MM.1S (cell line): Measurements from ENCODE around the gene NELL1.

Experiments
- DNase-seq: peaks from one replicate; pipeline ENCODE4 v3.0.0-alpha.2; 2015
- H2AFZ ChIP-seq: fragments of 300-600 bp; sonication (generic); 2 replicates; pipeline ENCODE4 v1.6.0; 2016; ENCODE audit warnings: antibody characterized with exemption, low read length
- H3F3A ChIP-seq: fragments of 300-600 bp; sonication (generic); 2 replicates; pipeline ENCODE4 v1.6.1; 2016; ENCODE audit warnings: mild to moderate bottlenecking, antibody characterized with exemption, low read length, moderate library complexity, mixed read lengths; ENCODE audit not compliant: insufficient read depth
- H3K27ac ChIP-seq: fragments of 300-600 bp; sonication (generic); 2 replicates; pipeline ENCODE4 v1.5.1; 2016; ENCODE audit warnings: mild to moderate bottlenecking, low read length
- H3K27me3 ChIP-seq: fragments of 300-600 bp; sonication (generic); replicated peaks from 2 replicates; pipeline ENCODE4 v1.6.0; 2016; ENCODE audit warnings: low read length; ENCODE audit not compliant: insufficient read depth
- H3K36me3 ChIP-seq: fragments of 300-600 bp; sonication (generic); replicated peaks from 2 replicates; pipeline ENCODE4 v1.6.1; 2016; ENCODE audit warnings: mild to moderate bottlenecking, low read length, mixed read lengths; ENCODE audit not compliant: insufficient read depth
- H3K4me1 ChIP-seq: fragments of 300-600 bp; sonication (generic); 2 replicates; pipeline ENCODE4 v1.6.1; 2016; ENCODE audit warnings: low read length, mixed read lengths
- H3K4me2 ChIP-seq: fragments of 300-600 bp; sonication (generic); 2 replicates; pipeline ENCODE4 v1.6.0; 2016; ENCODE audit warnings: low read depth, low read length
- H3K4me3 ChIP-seq: fragments of 300-600 bp; sonication (generic); 2 replicates; pipeline ENCODE4 v1.5.1; 2016; ENCODE audit warnings: low read length, mixed read lengths
- H3K79me2 ChIP-seq: fragments of 300-600 bp; sonication (generic); 2 replicates; pipeline ENCODE4 v1.6.1; 2016; ENCODE audit warnings: mixed run types, low read length, mixed read lengths
- H3K9ac ChIP-seq: fragments of 300-600 bp; sonication (generic); 2 replicates; pipeline ENCODE4 v1.6.1; 2016; ENCODE audit warnings: low read length, mixed read lengths
- H3K9me2 ChIP-seq: fragments of 300-600 bp; sonication (generic); replicated peaks from 2 replicates; pipeline ENCODE4 v1.6.1; 2016; ENCODE audit warnings: mild to moderate bottlenecking, low read length, mixed read lengths; ENCODE audit not compliant: insufficient read depth
- H3K9me3 ChIP-seq: fragments of 300-600 bp; sonication (generic); replicated peaks from 2 replicates; pipeline ENCODE4 v1.6.1; 2016; ENCODE audit warnings: mild to moderate bottlenecking, low read length, mixed read lengths; ENCODE audit not compliant: insufficient read depth
- H4K20me1 ChIP-seq: fragments of 300-600 bp; sonication (generic); 2 replicates; pipeline ENCODE4 v1.6.1; 2016; ENCODE audit warnings: mild to moderate bottlenecking, low read length, moderate library complexity, mixed read lengths; ENCODE audit not compliant: insufficient read depth
- EZH2 ChIP-seq: fragments of 300-600 bp; sonication (generic); optimal IDR thresholded peaks from 2 replicates; pipeline ENCODE3; 2017; ENCODE audit warnings: low read depth, mild to moderate bottlenecking, antibody characterized with exemption, low read length, mixed read lengths
- EZH2phosphoT487 ChIP-seq: fragments of 300-600 bp; sonication (generic); IDR thresholded peaks from 2 replicates; pipeline ENCODE4 v1.6.1; 2018; ENCODE audit warnings: antibody characterized with exemption, low read length
- TF ChIP-seq, protein P1 (sequence below): fragments of 300-600 bp; sonication (generic); IDR thresholded peaks from 2 replicates; pipeline ENCODE4 v1.5.1; 2016; ENCODE audit warnings: antibody characterized with exemption, low read length, mixed read lengths

Gene NELL1

DNA sequence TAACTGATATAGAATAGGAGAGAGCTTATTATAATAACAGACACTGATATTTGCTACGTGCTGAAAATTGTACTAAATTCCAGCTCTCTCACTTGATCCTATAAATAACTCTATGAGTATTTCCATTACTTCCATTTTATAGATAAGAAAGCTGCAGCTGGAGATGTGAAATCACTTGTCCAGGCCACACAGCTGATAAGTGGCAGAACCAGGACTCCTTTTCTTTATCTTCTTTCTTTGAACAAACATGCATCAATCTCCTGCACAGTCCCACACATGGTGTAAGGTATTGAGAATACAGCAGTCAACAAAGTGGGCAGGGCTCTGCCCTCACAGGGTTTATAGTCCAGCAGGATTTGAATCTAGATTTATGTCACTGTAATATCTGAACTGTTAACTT, 652.1 kb downstream of the NELL1 start:
- H2AFZ ChIP-seq, result no peak overlapping the region
- no peak overlapping the region for H3K4me3 ChIP-seq
- no peaks in the 10 kb centered on the region for H3K4me1 ChIP-seq
- no peak overlapping the region for H3K4me2 ChIP-seq
- no peak for DNase-seq
- H3K9me3 ChIP-seq, result no peaks in the 10 kb centered on the region
- H3K9ac ChIP-seq, result no peak overlapping the region
- no peaks in the 10 kb centered on the region for H3K36me3 ChIP-seq
- no peaks in the 10 kb centered on the region for H3K79me2 ChIP-seq
- no peak for TF ChIP-seq EZH2
- no peak for TF ChIP-seq EZH2phosphoT487
- TF ChIP-seq, protein P1, sequence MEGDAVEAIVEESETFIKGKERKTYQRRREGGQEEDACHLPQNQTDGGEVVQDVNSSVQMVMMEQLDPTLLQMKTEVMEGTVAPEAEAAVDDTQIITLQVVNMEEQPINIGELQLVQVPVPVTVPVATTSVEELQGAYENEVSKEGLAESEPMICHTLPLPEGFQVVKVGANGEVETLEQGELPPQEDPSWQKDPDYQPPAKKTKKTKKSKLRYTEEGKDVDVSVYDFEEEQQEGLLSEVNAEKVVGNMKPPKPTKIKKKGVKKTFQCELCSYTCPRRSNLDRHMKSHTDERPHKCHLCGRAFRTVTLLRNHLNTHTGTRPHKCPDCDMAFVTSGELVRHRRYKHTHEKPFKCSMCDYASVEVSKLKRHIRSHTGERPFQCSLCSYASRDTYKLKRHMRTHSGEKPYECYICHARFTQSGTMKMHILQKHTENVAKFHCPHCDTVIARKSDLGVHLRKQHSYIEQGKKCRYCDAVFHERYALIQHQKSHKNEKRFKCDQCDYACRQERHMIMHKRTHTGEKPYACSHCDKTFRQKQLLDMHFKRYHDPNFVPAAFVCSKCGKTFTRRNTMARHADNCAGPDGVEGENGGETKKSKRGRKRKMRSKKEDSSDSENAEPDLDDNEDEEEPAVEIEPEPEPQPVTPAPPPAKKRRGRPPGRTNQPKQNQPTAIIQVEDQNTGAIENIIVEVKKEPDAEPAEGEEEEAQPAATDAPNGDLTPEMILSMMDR, result no peak
- no peaks in the 10 kb centered on the region for H4K20me1 ChIP-seq
- no peaks in the 10 kb centered on the region for H3K27me3 ChIP-seq
- no peaks in the 10 kb centered on the region for H3K9me2 ChIP-seq
- H3K27ac ChIP-seq, result no peak overlapping the region
- H3F3A ChIP-seq, result no peaks in the 10 kb centered on the region

DNA sequence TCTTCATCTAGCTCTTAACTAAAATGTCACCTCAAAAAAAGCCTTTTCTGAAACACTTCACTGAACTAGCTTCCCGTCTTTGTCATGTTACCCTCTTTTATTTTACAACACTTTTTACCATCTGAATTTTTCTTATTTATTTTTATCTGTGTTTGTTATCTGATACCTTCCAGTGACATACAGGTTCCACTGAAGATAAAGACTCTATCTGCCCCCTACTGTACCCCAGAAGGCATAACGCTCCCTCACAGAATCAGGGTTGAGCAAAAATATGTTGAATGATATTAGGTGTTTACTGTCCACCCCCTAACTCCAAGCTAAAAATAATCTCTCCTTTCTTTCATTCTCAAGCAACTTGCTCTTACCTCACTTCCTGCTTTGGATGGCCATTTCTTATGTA, 654.2 kb downstream of the NELL1 start:
- Histone ChIP-seq H3K4me2 (no peak overlapping the region), H3K27ac (no peak overlapping the region), H3K4me1 (no peaks in the 10 kb centered on the region), H3F3A (no peaks in the 10 kb centered on the region), H4K20me1 (no peaks in the 10 kb centered on the region), H3K36me3 (no peaks in the 10 kb centered on the region), H3K79me2 (no peaks in the 10 kb centered on the region), H3K9me3 (no peaks in the 10 kb centered on the region), H3K9me2 (no peaks in the 10 kb centered on the region), H3K9ac (no peak overlapping the region), H3K4me3 (no peak overlapping the region), H3K27me3 (no peaks in the 10 kb centered on the region), H2AFZ (no peak overlapping the region)
- TF ChIP-seq, protein P1, result peak; percentile 22; the same call in 1 of the 2 replicates
- no peak for TF ChIP-seq EZH2
- no peak for DNase-seq

DNA sequence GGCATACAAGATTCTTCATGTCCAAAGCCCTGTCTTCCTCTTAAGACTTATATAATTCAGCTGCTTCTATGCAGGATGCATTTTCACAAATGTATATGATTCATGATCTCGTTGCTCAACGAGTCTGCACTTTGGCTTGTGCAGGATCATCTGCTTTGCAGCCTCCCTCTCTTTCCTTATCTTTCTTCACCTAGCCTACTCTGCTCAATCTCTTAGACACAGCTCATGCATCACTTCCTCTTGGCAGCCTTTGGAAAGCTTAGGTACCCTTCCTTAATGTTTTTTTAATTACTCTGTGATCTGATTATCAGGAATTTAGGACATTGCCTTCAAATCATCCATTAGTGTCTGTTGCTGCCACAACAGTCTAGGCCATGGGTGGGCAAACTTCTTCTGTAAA, 673.8 kb downstream of the NELL1 start:
- TF ChIP-seq EZH2, result no peak
- no peak for TF ChIP-seq EZH2phosphoT487
- TF ChIP-seq, protein P1, result no peak
- no peaks in the 10 kb centered on the region for H3K9me3 ChIP-seq
- no peak overlapping the region for H3K27ac ChIP-seq
- no peak overlapping the region for H2AFZ ChIP-seq
- no peaks in the 10 kb centered on the region for H3K4me1 ChIP-seq
- no peaks in the 10 kb centered on the region for H3K36me3 ChIP-seq
- no peak overlapping the region for H3K9ac ChIP-seq
- no peaks in the 10 kb centered on the region for H4K20me1 ChIP-seq
- no peak for DNase-seq
- H3K4me3 ChIP-seq, result no peak overlapping the region
- no peaks in the 10 kb centered on the region for H3K9me2 ChIP-seq
- H3K27me3 ChIP-seq, result no peaks in the 10 kb centered on the region
- no peaks in the 10 kb centered on the region for H3F3A ChIP-seq
- no peaks in the 10 kb centered on the region for H3K79me2 ChIP-seq
- H3K4me2 ChIP-seq, result no peak overlapping the region
